Astrocyte (in vitro differentiated cells and primary cell): Measurements from ENCODE around the gene C4orf51. TPM values are rescaled to one million over a fixed set of nuclear protein-coding genes. Genes with fewer than 3 reads are reported as not detected.

Source experiments
- DNase-seq: peaks from one replicate; pipeline ENCODE4 v3.0.0-alpha.2; 2010; ENCODE audit warnings: low read depth
- FAIRE-seq: peaks from 2 replicates; lab custom pipeline; 2011; peaks lifted over from hg19 to GRCh38; lab: Jason Lieb, UNC
- H2AFZ ChIP-seq: 2 replicates; pipeline ENCODE4 v1.6.0; 2012; ENCODE audit warnings: low read depth, low read length, inconsistent platforms
- H3K27ac ChIP-seq: 2 replicates; pipeline ENCODE4 v1.5.1; 2011; ENCODE audit warnings: low read depth, low read length, inconsistent platforms
- H3K27me3 ChIP-seq: 2 replicates; pipeline ENCODE4 v1.6.0; 2011; ENCODE audit warnings: low read length, inconsistent platforms; ENCODE audit not compliant: insufficient read depth
- H3K36me3 ChIP-seq: 2 replicates; pipeline ENCODE4 v1.5.1; 2011; ENCODE audit warnings: low read length, inconsistent platforms; ENCODE audit not compliant: insufficient read depth
- H3K4me1 ChIP-seq: 2 replicates; pipeline ENCODE4 v1.5.1; 2011; ENCODE audit warnings: low read length, inconsistent platforms; ENCODE audit not compliant: insufficient read depth
- H3K4me2 ChIP-seq: 2 replicates; pipeline ENCODE4 v1.6.0; 2012; ENCODE audit warnings: low read length, inconsistent platforms
- H3K4me3 ChIP-seq: 2 replicates; pipeline ENCODE4 v1.5.1; 2011; ENCODE audit warnings: low read depth, mild to moderate bottlenecking, low read length, inconsistent platforms; ENCODE audit not compliant: insufficient read depth
- H3K79me2 ChIP-seq: 2 replicates; pipeline ENCODE4 v1.6.0; 2012; ENCODE audit warnings: mild to moderate bottlenecking, low read length, inconsistent platforms; ENCODE audit not compliant: insufficient read depth
- H3K9ac ChIP-seq: 2 replicates; pipeline ENCODE4 v1.6.0; 2012; ENCODE audit warnings: mild to moderate bottlenecking, low read length, inconsistent platforms
- H3K9me3 ChIP-seq: 2 replicates; pipeline ENCODE4 v1.5.1; 2012; ENCODE audit warnings: low read depth, mild to moderate bottlenecking, low read length, inconsistent platforms; ENCODE audit not compliant: insufficient read depth
- H4K20me1 ChIP-seq: 2 replicates; pipeline ENCODE4 v1.6.0; 2012; ENCODE audit warnings: low read length, inconsistent platforms; ENCODE audit not compliant: insufficient read depth
- H3K27ac Mint-ChIP-seq: one replicate; pipeline ENCODE4 v1.8.0; 2021; ENCODE audit warnings: mild to moderate bottlenecking, mixed read lengths; ENCODE audit not compliant: unreplicated experiment
- H3K27me3 Mint-ChIP-seq: one replicate; pipeline ENCODE4 v1.8.0; 2021; ENCODE audit warnings: low read depth, mixed read lengths; ENCODE audit not compliant: unreplicated experiment
- H3K36me3 Mint-ChIP-seq: one replicate; pipeline ENCODE4 v1.8.0; 2021; ENCODE audit warnings: low read depth, mixed read lengths; ENCODE audit not compliant: unreplicated experiment
- H3K4me1 Mint-ChIP-seq: one replicate; pipeline ENCODE4 v1.8.0; 2021; ENCODE audit warnings: low read depth, mixed read lengths; ENCODE audit not compliant: unreplicated experiment
- H3K4me3 Mint-ChIP-seq: one replicate; pipeline ENCODE4 v1.8.0; 2021; ENCODE audit warnings: mild to moderate bottlenecking, moderate library complexity, mixed read lengths; ENCODE audit not compliant: unreplicated experiment
- H3K9me3 Mint-ChIP-seq: one replicate; pipeline ENCODE4 v1.8.0; 2021; ENCODE audit warnings: mild to moderate bottlenecking, mixed read lengths; ENCODE audit not compliant: unreplicated experiment
- EZH2 ChIP-seq: IDR thresholded peaks from 2 replicates; pipeline ENCODE4 v1.6.1; 2012; ENCODE audit warnings: mild to moderate bottlenecking, low read length, inconsistent platforms; ENCODE audit not compliant: insufficient read depth
- total RNA-seq: library from RNA; stranded (reverse); gene quantifications from 2 replicates; pipeline ENCODE4 v1.2.1, GENCODE V29; 2021
- TF ChIP-seq, protein P1 (sequence below): IDR thresholded peaks from 2 replicates; pipeline ENCODE4 v1.5.1; 2011; ENCODE audit warnings: low read depth, mild to moderate bottlenecking, inconsistent platforms, low read length, moderate library complexity; ENCODE audit not compliant: insufficient read depth

Gene C4orf51
- total RNA-seq, 1 donor from 2014 or later = not detected

DNA sequence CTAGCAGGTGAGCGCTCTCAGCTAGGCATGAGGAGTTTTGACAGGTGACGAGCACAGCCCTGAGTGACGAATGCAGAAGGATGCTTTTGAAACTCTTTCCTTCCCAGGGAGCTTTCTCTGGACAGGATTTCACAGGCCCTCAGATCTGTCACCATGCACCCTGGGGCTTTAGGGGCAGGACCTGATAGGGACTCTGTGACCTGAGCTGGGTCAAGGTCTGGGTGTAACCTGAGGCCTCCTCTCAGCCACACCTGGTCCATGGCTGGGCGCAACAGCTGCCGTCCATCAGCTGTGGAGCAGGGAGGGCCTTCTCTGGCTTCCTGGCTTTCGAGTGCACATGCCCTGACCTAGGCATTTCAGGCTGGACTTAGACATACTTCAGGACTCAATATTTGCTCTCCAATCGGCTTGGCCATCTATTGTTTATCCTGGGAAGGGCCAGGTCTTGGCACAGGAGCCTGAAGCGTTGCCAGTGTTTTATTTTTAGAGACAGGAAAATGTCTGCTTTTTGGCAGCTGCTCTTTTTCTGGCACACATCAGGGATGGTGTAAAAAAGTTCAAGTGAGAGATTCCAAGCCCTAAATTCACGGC, 56.4 kb downstream of the C4orf51 start:
- H4K20me1 ChIP-seq = no peaks in the 10 kb centered on the region
- no peaks in the 10 kb centered on the region for H3K9me3 ChIP-seq
- TF ChIP-seq EZH2 = no peak
- Mint-ChIP-seq H3K4me1 (peaks cover 44% of the 10 kb centered on the region), H3K4me3 (no peak overlapping the region), H3K27me3 (no peaks in the 10 kb centered on the region), H3K9me3 (no peaks in the 10 kb centered on the region), H3K27ac (peak overlapping the region; percentile 100), H3K36me3 (peaks cover 2% of the 10 kb centered on the region)
- DNase-seq (peak; percentile 54), FAIRE-seq (peak; percentile 34)
- H3K4me3 ChIP-seq = no peak overlapping the region
- no peaks in the 10 kb centered on the region for H3K27me3 ChIP-seq
- peak overlapping the region; percentile 24 for H2AFZ ChIP-seq
- H3K4me1 ChIP-seq = peaks cover 31% of the 10 kb centered on the region
- H3K4me2 ChIP-seq = peak overlapping the region; percentile 87
- no peaks in the 10 kb centered on the region for H3K79me2 ChIP-seq
- peak overlapping the region; percentile 100 for H3K27ac ChIP-seq
- peak overlapping the region; percentile 92 for H3K9ac ChIP-seq
- no peaks in the 10 kb centered on the region for H3K36me3 ChIP-seq

DNA sequence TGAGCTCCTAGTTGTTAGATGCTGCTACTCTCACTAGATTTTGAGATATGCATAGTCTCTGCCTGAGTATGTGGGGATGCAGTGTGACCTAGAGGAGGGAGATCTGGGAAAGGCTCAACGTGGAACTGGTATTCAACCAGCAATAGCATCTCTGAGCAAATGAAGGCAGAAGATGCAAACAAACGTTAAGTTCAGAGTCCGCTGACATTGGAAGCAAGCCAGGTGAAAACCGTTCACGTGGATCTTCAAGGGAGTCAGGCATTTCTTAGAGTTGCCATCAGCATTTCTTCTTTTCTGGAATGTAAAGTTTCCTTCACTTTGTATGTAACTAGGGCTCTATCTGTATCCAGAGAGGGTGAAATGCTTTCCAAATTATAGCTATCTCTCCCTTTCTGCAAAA, 59.9 kb downstream of the C4orf51 start:
- peaks cover 2% of the 10 kb centered on the region for H3K36me3 Mint-ChIP-seq
- no peak overlapping the region for H2AFZ ChIP-seq
- no peak overlapping the region for H3K27ac ChIP-seq
- H3K4me3 ChIP-seq = no peak overlapping the region
- no peak overlapping the region for H3K4me2 ChIP-seq
- H3K9me3 ChIP-seq = no peaks in the 10 kb centered on the region
- H3K27me3 ChIP-seq = no peaks in the 10 kb centered on the region
- no peak for TF ChIP-seq EZH2
- TF ChIP-seq, protein P1, sequence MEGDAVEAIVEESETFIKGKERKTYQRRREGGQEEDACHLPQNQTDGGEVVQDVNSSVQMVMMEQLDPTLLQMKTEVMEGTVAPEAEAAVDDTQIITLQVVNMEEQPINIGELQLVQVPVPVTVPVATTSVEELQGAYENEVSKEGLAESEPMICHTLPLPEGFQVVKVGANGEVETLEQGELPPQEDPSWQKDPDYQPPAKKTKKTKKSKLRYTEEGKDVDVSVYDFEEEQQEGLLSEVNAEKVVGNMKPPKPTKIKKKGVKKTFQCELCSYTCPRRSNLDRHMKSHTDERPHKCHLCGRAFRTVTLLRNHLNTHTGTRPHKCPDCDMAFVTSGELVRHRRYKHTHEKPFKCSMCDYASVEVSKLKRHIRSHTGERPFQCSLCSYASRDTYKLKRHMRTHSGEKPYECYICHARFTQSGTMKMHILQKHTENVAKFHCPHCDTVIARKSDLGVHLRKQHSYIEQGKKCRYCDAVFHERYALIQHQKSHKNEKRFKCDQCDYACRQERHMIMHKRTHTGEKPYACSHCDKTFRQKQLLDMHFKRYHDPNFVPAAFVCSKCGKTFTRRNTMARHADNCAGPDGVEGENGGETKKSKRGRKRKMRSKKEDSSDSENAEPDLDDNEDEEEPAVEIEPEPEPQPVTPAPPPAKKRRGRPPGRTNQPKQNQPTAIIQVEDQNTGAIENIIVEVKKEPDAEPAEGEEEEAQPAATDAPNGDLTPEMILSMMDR = no peak
- no peak for FAIRE-seq
- peaks cover 17% of the 10 kb centered on the region for H3K4me1 ChIP-seq
- no peak overlapping the region for H3K4me3 Mint-ChIP-seq
- no peak overlapping the region for H3K27ac Mint-ChIP-seq
- H3K79me2 ChIP-seq = no peaks in the 10 kb centered on the region
- DNase-seq = no peak
- peaks cover 23% of the 10 kb centered on the region for H3K4me1 Mint-ChIP-seq
- no peaks in the 10 kb centered on the region for H4K20me1 ChIP-seq
- H3K9ac ChIP-seq = no peak overlapping the region
- no peaks in the 10 kb centered on the region for H3K9me3 Mint-ChIP-seq
- H3K36me3 ChIP-seq = no peaks in the 10 kb centered on the region
- H3K27me3 Mint-ChIP-seq = no peaks in the 10 kb centered on the region

DNA sequence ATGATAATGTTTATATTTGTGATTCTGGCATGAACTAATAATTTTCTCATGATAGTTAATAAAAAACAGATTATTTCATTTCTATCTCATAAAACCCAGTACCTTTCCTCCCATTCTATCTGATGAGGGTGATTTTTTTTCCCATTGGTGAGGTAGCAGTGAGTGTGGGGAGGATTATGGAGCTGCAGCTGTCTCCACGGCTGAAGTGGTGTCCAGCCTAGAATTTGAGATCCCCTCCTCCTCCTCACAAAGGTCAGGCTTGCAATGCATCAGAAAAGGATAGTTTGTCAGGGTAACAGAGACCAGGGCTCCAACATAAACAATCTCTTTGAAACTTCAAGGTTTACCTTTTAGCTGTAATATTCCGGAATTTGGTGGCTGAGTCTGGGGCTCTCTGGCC, 60.9 kb downstream of the C4orf51 start:
- H3K9me3 Mint-ChIP-seq = no peaks in the 10 kb centered on the region
- H3K4me1 Mint-ChIP-seq = peaks cover 15% of the 10 kb centered on the region
- DNase-seq (no peak), FAIRE-seq (no peak)
- Histone ChIP-seq H4K20me1 (no peaks in the 10 kb centered on the region), H3K27ac (no peak overlapping the region), H3K36me3 (no peaks in the 10 kb centered on the region), H2AFZ (peak overlapping the region; percentile 7), H3K4me3 (no peak overlapping the region), H3K4me2 (no peak overlapping the region), H3K27me3 (no peaks in the 10 kb centered on the region), H3K9me3 (no peaks in the 10 kb centered on the region), H3K79me2 (no peaks in the 10 kb centered on the region), H3K9ac (no peak overlapping the region), H3K4me1 (peaks cover 9% of the 10 kb centered on the region)
- H3K27ac Mint-ChIP-seq = peak overlapping the region; percentile 19
- peaks cover 2% of the 10 kb centered on the region for H3K36me3 Mint-ChIP-seq
- no peak for TF ChIP-seq EZH2
- TF ChIP-seq, protein P1 = no peak
- H3K4me3 Mint-ChIP-seq = no peak overlapping the region
- H3K27me3 Mint-ChIP-seq = no peaks in the 10 kb centered on the region
